SU-DHL-6 (cell line): Measurements from ENCODE around the gene IDI2.

Source experiments
- H2AFZ ChIP-seq: fragments of 200-600 bp; sonication (generic); 2 replicates; pipeline ENCODE4 v1.6.1; 2014; ENCODE audit warnings: low read depth, mild to moderate bottlenecking, moderate library complexity, mixed read lengths, antibody characterized with exemption, low read length; ENCODE audit not compliant: severe bottlenecking
- H3F3A ChIP-seq: fragments of 200-600 bp; shearing (Covaris generic); 2 replicates; pipeline ENCODE4 v1.6.0; 2016; ENCODE audit warnings: antibody characterized with exemption, mild to moderate bottlenecking; ENCODE audit not compliant: insufficient read depth
- H3K27ac ChIP-seq: fragments of 200-600 bp; sonication (generic); 2 replicates; pipeline ENCODE4 v1.5.1; 2016; ENCODE audit warnings: low read depth, mild to moderate bottlenecking, low read length, moderate library complexity, mixed read lengths
- H3K27me3 ChIP-seq: fragments of 200-600 bp; sonication (generic), shearing (Covaris generic); 2 replicates; pipeline ENCODE4 v1.6.0; 2014; ENCODE audit warnings: mild to moderate bottlenecking, low read length
- H3K36me3 ChIP-seq: fragments of 200-600 bp; sonication (generic); 2 replicates; pipeline ENCODE4 v1.6.1; 2014; ENCODE audit warnings: mild to moderate bottlenecking, low read length, mixed read lengths
- H3K4me2 ChIP-seq: fragments of 300-600, 200-600 bp; shearing (Covaris generic), sonication (generic); 2 replicates; pipeline ENCODE4 v1.6.0; 2014; ENCODE audit warnings: low read length, low read depth, mild to moderate bottlenecking; ENCODE audit not compliant: poor library complexity, severe bottlenecking
- H3K4me3 ChIP-seq: fragments of 200-600 bp; sonication (generic); 2 replicates; pipeline ENCODE4 v1.5.1; 2014; ENCODE audit warnings: antibody characterized with exemption, low read length, mild to moderate bottlenecking, mixed read lengths; ENCODE audit not compliant: insufficient read depth, poor library complexity, severe bottlenecking
- H3K79me2 ChIP-seq: fragments of 200-600 bp; sonication (generic); 2 replicates; pipeline ENCODE4 v1.6.1; 2014; ENCODE audit warnings: mild to moderate bottlenecking, low read length, moderate library complexity; ENCODE audit not compliant: insufficient read depth
- H3K9ac ChIP-seq: fragments of 200-600 bp; sonication (generic); 2 replicates; pipeline ENCODE4 v1.7.0; 2014; ENCODE audit warnings: mild to moderate bottlenecking, low read length
- H3K9me2 ChIP-seq: fragments of 200-600 bp; sonication (generic); replicated peaks from 2 replicates; pipeline ENCODE4 v1.6.1; 2014; ENCODE audit warnings: low read length; ENCODE audit not compliant: insufficient read depth
- H3K9me3 ChIP-seq: fragments of 200-600 bp; sonication (generic); 2 replicates; pipeline ENCODE4 v1.6.1; 2014; ENCODE audit warnings: low read length, mixed read lengths; ENCODE audit not compliant: insufficient read depth
- H4K20me1 ChIP-seq: fragments of 200-600 bp; sonication (generic); 2 replicates; pipeline ENCODE4 v1.6.1; 2014; ENCODE audit warnings: low read depth, mild to moderate bottlenecking, antibody characterized with exemption, low read length, moderate library complexity, mixed read lengths
- CTCF ChIP-seq: fragments of 200-600 bp; sonication (generic); IDR thresholded peaks from one replicate; pipeline ENCODE4 v1.5.1; 2017; ENCODE audit warnings: antibody characterized with exemption, mild to moderate bottlenecking, low read length, moderate library complexity; ENCODE audit not compliant: insufficient read depth, poor library complexity, severe bottlenecking
- EZH2phosphoT487 ChIP-seq: fragments of 200-600 bp; sonication (generic), shearing (Covaris generic); conservative IDR thresholded peaks from 2 replicates; pipeline ENCODE4 v1.6.1; 2018; ENCODE audit warnings: mild to moderate bottlenecking, antibody characterized with exemption, low read length, moderate library complexity, mixed read lengths

IDI2 gene

GRCh38 chr10:971613-972012 lies 54.0 kb downstream of the IDI2 start:
- H3K9me3 ChIP-seq = no peaks in the 10 kb centered on the region
- no peak overlapping the region for H3K27ac ChIP-seq
- H3K36me3 ChIP-seq = no peaks in the 10 kb centered on the region
- H3K79me2 ChIP-seq = no peaks in the 10 kb centered on the region
- no peak overlapping the region for H3K4me2 ChIP-seq
- no peaks in the 10 kb centered on the region for H4K20me1 ChIP-seq
- no peak overlapping the region for H3K9ac ChIP-seq
- H2AFZ ChIP-seq = no peak overlapping the region
- H3K9me2 ChIP-seq = no peaks in the 10 kb centered on the region
- H3K4me3 ChIP-seq = no peak overlapping the region
- no peaks in the 10 kb centered on the region for H3K27me3 ChIP-seq
- H3F3A ChIP-seq = no peaks in the 10 kb centered on the region
- TF ChIP-seq CTCF (no peak), EZH2phosphoT487 (no peak)

- H3K79me2 ChIP-seq = no peaks in the 10 kb centered on the region
- no peak overlapping the region for H2AFZ ChIP-seq
- no peaks in the 10 kb centered on the region for H4K20me1 ChIP-seq
- H3K9me3 ChIP-seq = no peaks in the 10 kb centered on the region
- H3K36me3 ChIP-seq = no peaks in the 10 kb centered on the region
- no peaks in the 10 kb centered on the region for H3K27me3 ChIP-seq
- no peak overlapping the region for H3K27ac ChIP-seq
- no peak overlapping the region for H3K4me2 ChIP-seq
- H3K4me3 ChIP-seq = no peak overlapping the region
- H3F3A ChIP-seq = no peaks in the 10 kb centered on the region
- no peak overlapping the region for H3K9ac ChIP-seq
- TF ChIP-seq EZH2phosphoT487 (no peak), CTCF (no peak)
- H3K9me2 ChIP-seq = no peaks in the 10 kb centered on the region
These were observed 54.5 kb downstream of the IDI2 start for GRCh38 chr10:971150-971542.

- H3K27ac ChIP-seq = no peak overlapping the region
- no peaks in the 10 kb centered on the region for H4K20me1 ChIP-seq
- no peaks in the 10 kb centered on the region for H3F3A ChIP-seq
- H3K79me2 ChIP-seq = no peaks in the 10 kb centered on the region
- H3K9me2 ChIP-seq = no peaks in the 10 kb centered on the region
- TF ChIP-seq CTCF = no peak
- TF ChIP-seq EZH2phosphoT487 = no peak
- H3K36me3 ChIP-seq = no peaks in the 10 kb centered on the region
- H3K9me3 ChIP-seq = no peaks in the 10 kb centered on the region
- H2AFZ ChIP-seq = no peak overlapping the region
- no peak overlapping the region for H3K4me2 ChIP-seq
- H3K4me3 ChIP-seq = no peak overlapping the region
- H3K9ac ChIP-seq = no peak overlapping the region
- H3K27me3 ChIP-seq = no peaks in the 10 kb centered on the region
These were observed 55.1 kb downstream of the IDI2 start for GRCh38 chr10:970311-971149.
